Fibroblast of lung (primary cell): ENCODE results near the gene PLEKHA5. TPM values are rescaled to one million over a fixed set of nuclear protein-coding genes. Genes with fewer than 3 reads are reported as not detected.
A peak's percentile ranks its signal among the peaks of the same experiment; 100 is the strongest.

Experiments
- DNase-seq, 2 donors: peaks; one replicate each; pipeline versions ENCODE4 v3.0.0 to v3.0.0-alpha.2; 2010; ENCODE audit warnings: low read depth in 2 of 2
- H2AFZ ChIP-seq: 2 replicates; pipeline ENCODE4 v1.5.1; 2012; ENCODE audit warnings: low read length, control low read depth, inconsistent platforms
- H3K27ac ChIP-seq: 2 replicates; pipeline ENCODE4 v1.5.1; 2011; ENCODE audit warnings: low read length, control low read depth; ENCODE audit not compliant: insufficient read depth
- H3K27me3 ChIP-seq: 2 replicates; pipeline ENCODE4 v1.5.1; 2011; ENCODE audit warnings: mild to moderate bottlenecking, low read length; ENCODE audit not compliant: control insufficient read depth, insufficient read depth
- H3K36me3 ChIP-seq: 2 replicates; pipeline ENCODE4 v1.5.1; 2011; ENCODE audit warnings: low read length; ENCODE audit not compliant: control insufficient read depth, insufficient read depth
- H3K4me1 ChIP-seq: 2 replicates; pipeline ENCODE4 v1.5.1; 2011; ENCODE audit warnings: low read length; ENCODE audit not compliant: control insufficient read depth, insufficient read depth; ENCODE audit errors: extremely low read depth
- H3K4me2 ChIP-seq: 2 replicates; pipeline ENCODE4 v1.5.1; 2011; ENCODE audit warnings: low read length, control low read depth; ENCODE audit not compliant: insufficient read depth; ENCODE audit errors: extremely low read depth
- H3K4me3 ChIP-seq, 4 experiments: fragments of 200-600 bp in 1 of 4; sonication (generic) in 1 of 4; replicated peaks in 1 of 4; 2 replicates each; pipeline ENCODE4 v1.5.1; 2011 to 2016; ENCODE audit warnings: low read length in 4 of 4, low read depth in 3 of 4, mild to moderate bottlenecking in 3 of 4, control low read depth in 2 of 4, inconsistent platforms in 1 of 4, mixed read lengths in 1 of 4; ENCODE audit not compliant: insufficient read depth in 1 of 4; ENCODE audit errors: control extremely low read depth in 1 of 4
- H3K79me2 ChIP-seq: 2 replicates; pipeline ENCODE4 v1.5.1; 2012; ENCODE audit warnings: mild to moderate bottlenecking, low read length, inconsistent platforms; ENCODE audit not compliant: control insufficient read depth, insufficient read depth
- H3K9ac ChIP-seq: 2 replicates; pipeline ENCODE4 v1.5.1; 2011; ENCODE audit warnings: mild to moderate bottlenecking, low read length, control low read depth; ENCODE audit not compliant: insufficient read depth
- H3K9me3 ChIP-seq: 2 replicates; pipeline ENCODE4 v1.5.1; 2012; ENCODE audit warnings: low read depth, low read length; ENCODE audit not compliant: control insufficient read depth, insufficient read depth
- H4K20me1 ChIP-seq: 2 replicates; pipeline ENCODE4 v1.5.1; 2011; ENCODE audit warnings: low read length; ENCODE audit not compliant: control insufficient read depth, insufficient read depth; ENCODE audit errors: extremely low read depth
- CTCF ChIP-seq, 2 donors: IDR thresholded peaks in 1 of 2; conservative IDR thresholded peaks in 1 of 2; 1 replicate in 1 of 2; 2 replicates in 1 of 2; pipeline ENCODE4 v1.5.1; 2011 to 2012; ENCODE audit warnings: low read length in 2 of 2, control low read depth in 1 of 2, inconsistent platforms in 1 of 2, low read depth in 1 of 2, mild to moderate bottlenecking in 1 of 2
- EZH2 ChIP-seq: IDR thresholded peaks from 2 replicates; pipeline ENCODE4 v1.5.1; 2012; ENCODE audit warnings: low read length, control low read depth, mild to moderate bottlenecking; ENCODE audit errors: missing control alignments
- polyA minus RNA-seq: library from RNA; depleted of rRNA, polyadenylated mRNA; stranded (reverse); fragments of >200 nt; gene quantifications from 2 replicates; pipeline ENCODE4 v1.2.3, GENCODE V29; 2011; ENCODE audit warnings: low replicate concordance
- polyA plus RNA-seq, 2 donors: library from polyadenylated mRNA; depleted of rRNA in 1 of 2; stranded (reverse) in 1 of 2; unstranded in 1 of 2; fragments of >200 nt; gene quantifications; 2 replicates each; pipeline ENCODE4 v1.2.1, GENCODE V29; 2011 to 2012; ENCODE audit warnings: missing spikeins in 1 of 2
- total RNA-seq: library from RNA; depleted of rRNA; stranded (reverse); fragments of >200 nt; gene quantifications from 2 replicates; pipeline ENCODE4 v1.2.1, GENCODE V29; 2014

Gene PLEKHA5
- 29.8 and 50.4 TPM in 2 replicates for total RNA-seq
- 11.7 and 15.5 TPM in 2 replicates for polyA plus RNA-seq
- 12.7 and 18.8 TPM in 2 replicates for polyA plus RNA-seq (2012)
- 1.3 and 5.7 TPM in 2 replicates for polyA minus RNA-seq

- H3K4me2 ChIP-seq = peak within 1 kb of the TSS; percentile 69
- peak within 1 kb of the TSS; percentile 83 for H3K9ac ChIP-seq
- DNase-seq = peak; percentile 64 to 72
- peak within 1 kb of the TSS; percentile 87 to 97 (median 94) for H3K4me3 ChIP-seq
- H3K36me3 ChIP-seq = no peaks in the 10 kb centered on the region
- no peaks in the 10 kb centered on the region for H3K4me1 ChIP-seq
- H4K20me1 ChIP-seq = no peaks in the 10 kb centered on the region
- no peaks in the 10 kb centered on the region for H3K27me3 ChIP-seq
- peak within 1 kb of the TSS; percentile 69 for H3K27ac ChIP-seq
- TF ChIP-seq EZH2 = no peak
- no peak for TF ChIP-seq CTCF (conservative IDR thresholded peaks at IDR 0.05 in 1 of 2, IDR thresholded peaks at IDR 0.05 in 1 of 2; ENCODE audit: low read depth in 1 of 2, low read length in 2 of 2)
- H3K9me3 ChIP-seq = no peaks in the 10 kb centered on the region
- peaks cover 22% of the 10 kb centered on the region for H3K79me2 ChIP-seq
- peak within 1 kb of the TSS; percentile 86 for H2AFZ ChIP-seq
Observed at GRCh38 chr12:19129486-19130223, at the start of gene PLEKHA5. TSS of gene PLEKHA5 (plus strand) at chr12:19129733. CDS start at chr12:19129800, 67 bp downstream.

- H3K9me3 ChIP-seq = no peaks in the 10 kb centered on the region
- no peak overlapping the region for H2AFZ ChIP-seq
- H3K36me3 ChIP-seq = no peaks in the 10 kb centered on the region
- no peaks in the 10 kb centered on the region for H3K4me1 ChIP-seq
- H3K4me3 ChIP-seq = no peak overlapping the region
- H3K4me2 ChIP-seq = no peak overlapping the region
- H3K27ac ChIP-seq = no peak overlapping the region
- H3K9ac ChIP-seq = no peak overlapping the region
- no peak for TF ChIP-seq CTCF (conservative IDR thresholded peaks at IDR 0.05 in 1 of 2, IDR thresholded peaks at IDR 0.05 in 1 of 2; ENCODE audit: low read depth in 1 of 2, low read length in 2 of 2)
- no peak for TF ChIP-seq EZH2
- no peaks in the 10 kb centered on the region for H4K20me1 ChIP-seq
- no peaks in the 10 kb centered on the region for H3K27me3 ChIP-seq
- DNase-seq = no peak
- no peaks in the 10 kb centered on the region for H3K79me2 ChIP-seq
Observed at GRCh38 chr12:19080918-19081317, 48.6 kb upstream of the PLEKHA5 start.

GRCh38 chr12:19082365-19082911, 47.1 kb upstream of the PLEKHA5 start:
- no peak overlapping the region for H2AFZ ChIP-seq
- H3K27me3 ChIP-seq = no peaks in the 10 kb centered on the region
- no peak overlapping the region for H3K4me2 ChIP-seq
- no peak for DNase-seq
- H3K4me3 ChIP-seq = no peak overlapping the region
- no peaks in the 10 kb centered on the region for H3K36me3 ChIP-seq
- H3K4me1 ChIP-seq = no peaks in the 10 kb centered on the region
- TF ChIP-seq EZH2 (no peak), CTCF (conservative IDR thresholded peaks at IDR 0.05 in 1 of 2, IDR thresholded peaks at IDR 0.05 in 1 of 2; ENCODE audit: low read depth in 1 of 2, low read length in 2 of 2) (no peak)
- no peaks in the 10 kb centered on the region for H4K20me1 ChIP-seq
- no peak overlapping the region for H3K27ac ChIP-seq
- no peak overlapping the region for H3K9ac ChIP-seq
- H3K9me3 ChIP-seq = no peaks in the 10 kb centered on the region
- H3K79me2 ChIP-seq = no peaks in the 10 kb centered on the region
